Mesenchymal stem cell (in vitro differentiated cells and primary cell): ENCODE measurements around the gene INPP4A.

Source experiments
- DNase-seq: peaks from one replicate; pipeline ENCODE4 v3.0.0-alpha.2; 2013
- H2AFZ ChIP-seq: one replicate; pipeline ENCODE4 v1.6.1; 2013; ENCODE audit warnings: low read depth, mild to moderate bottlenecking, control low read depth, inconsistent platforms, low read length, moderate library complexity
- H2AK5ac ChIP-seq: 2 replicates; pipeline ENCODE4 v1.6.1; 2013; ENCODE audit warnings: low read length, moderate library complexity, mild to moderate bottlenecking, inconsistent platforms; ENCODE audit not compliant: severe bottlenecking
- H2BK120ac ChIP-seq: one replicate; pipeline ENCODE4 v1.6.1; 2013; ENCODE audit warnings: low read depth, mild to moderate bottlenecking, inconsistent platforms, low read length, moderate library complexity
- H2BK12ac ChIP-seq, 2 experiments: one replicate each; pipeline ENCODE4 v1.6.1; 2013; ENCODE audit warnings: inconsistent platforms in 2 of 2, low read length in 2 of 2, mild to moderate bottlenecking in 2 of 2, moderate library complexity in 2 of 2, control low read depth in 1 of 2
- H2BK15ac ChIP-seq: one replicate; pipeline ENCODE4 v1.6.1; 2013; ENCODE audit warnings: mild to moderate bottlenecking, low read depth, inconsistent platforms; ENCODE audit not compliant: poor library complexity, severe bottlenecking
- H2BK5ac ChIP-seq: 2 replicates; pipeline ENCODE4 v1.6.1; 2013; ENCODE audit warnings: low read depth, mild to moderate bottlenecking, low read length, control low read depth, inconsistent platforms; ENCODE audit not compliant: poor library complexity, severe bottlenecking
- H3K14ac ChIP-seq, 2 experiments: one replicate each; pipeline ENCODE4 v1.6.1; 2013; ENCODE audit warnings: inconsistent platforms in 2 of 2, low read length in 2 of 2, control low read depth in 1 of 2, mild to moderate bottlenecking in 1 of 2, moderate library complexity in 1 of 2
- H3K18ac ChIP-seq, 2 experiments: one replicate each; pipeline ENCODE4 v1.6.1; 2013; ENCODE audit warnings: inconsistent platforms in 2 of 2, low read length in 2 of 2, control low read depth in 1 of 2, low read depth in 1 of 2, mild to moderate bottlenecking in 1 of 2
- H3K23ac ChIP-seq, 2 experiments: one replicate each; pipeline ENCODE4 v1.6.1; 2013; ENCODE audit warnings: inconsistent platforms in 2 of 2, low read length in 2 of 2, mild to moderate bottlenecking in 2 of 2, moderate library complexity in 2 of 2, control low read depth in 1 of 2
- H3K27ac ChIP-seq: 2 replicates; pipeline ENCODE4 v1.5.1; 2013; ENCODE audit warnings: mild to moderate bottlenecking, moderate library complexity, low read length, control low read depth, inconsistent platforms; ENCODE audit not compliant: poor library complexity, severe bottlenecking
- H3K27me3 ChIP-seq, 2 experiments: 2 replicates each; pipeline versions ENCODE4 v1.6.1 to v1.7.0; 2013; ENCODE audit warnings: low read length in 2 of 2, mild to moderate bottlenecking in 2 of 2, moderate library complexity in 2 of 2, control low read depth in 1 of 2, inconsistent platforms in 1 of 2; ENCODE audit not compliant: control insufficient read depth in 1 of 2, insufficient read depth in 1 of 2
- H3K36me3 ChIP-seq, 2 experiments: 2 replicates each; pipeline versions ENCODE4 v1.6.1 to v1.7.0; 2013; ENCODE audit warnings: low read length in 2 of 2, control low read depth in 1 of 2, inconsistent platforms in 1 of 2, low read depth in 1 of 2, mild to moderate bottlenecking in 1 of 2; ENCODE audit not compliant: insufficient read depth in 2 of 2, control insufficient read depth in 1 of 2
- H3K4ac ChIP-seq, 2 experiments: one replicate each; pipeline ENCODE4 v1.6.1; 2013; ENCODE audit warnings: inconsistent platforms in 2 of 2, low read length in 2 of 2, mild to moderate bottlenecking in 2 of 2, moderate library complexity in 2 of 2, control low read depth in 1 of 2, low read depth in 1 of 2
- H3K4me1 ChIP-seq: 2 replicates; pipeline ENCODE4 v1.6.1; 2013; ENCODE audit warnings: low read depth, low read length, control low read depth; ENCODE audit not compliant: control insufficient read depth, insufficient read depth
- H3K4me2 ChIP-seq: 2 replicates; pipeline ENCODE4 v1.6.1; 2013; ENCODE audit warnings: low read length, mild to moderate bottlenecking, inconsistent platforms; ENCODE audit not compliant: poor library complexity, severe bottlenecking
- H3K4me3 ChIP-seq, 2 experiments: 2 replicates each; pipeline versions ENCODE4 v1.5.1 to v1.7.0; 2013; ENCODE audit warnings: low read length in 2 of 2, mild to moderate bottlenecking in 2 of 2, control low read depth in 1 of 2, low read depth in 1 of 2; ENCODE audit not compliant: insufficient read depth in 1 of 2
- H3K79me1 ChIP-seq: replicated peaks from 2 replicates; pipeline ENCODE4 v1.6.1; 2013; ENCODE audit warnings: mild to moderate bottlenecking, control low read depth, low read length, inconsistent platforms; ENCODE audit not compliant: poor library complexity, severe bottlenecking
- H3K9ac ChIP-seq: 2 replicates; pipeline ENCODE4 v1.7.0; 2013; ENCODE audit warnings: mild to moderate bottlenecking, low read length, moderate library complexity
- H3K9me3 ChIP-seq: 2 replicates; pipeline ENCODE4 v1.7.0; 2013; ENCODE audit warnings: mild to moderate bottlenecking, low read length; ENCODE audit not compliant: control insufficient read depth
- H4K8ac ChIP-seq: one replicate; pipeline ENCODE4 v1.6.1; 2013; ENCODE audit warnings: inconsistent platforms, mild to moderate bottlenecking, low read length, moderate library complexity
- H4K91ac ChIP-seq: one replicate; pipeline ENCODE4 v1.6.1; 2013; ENCODE audit warnings: mild to moderate bottlenecking, low read length, inconsistent platforms
- WGBS: methylation state at CpG from one replicate; pipeline ENCODE4 v1.1.7; 2013; ENCODE audit warnings: mixed read lengths; 5-methylcytosine and 5-hydroxymethylcytosine counted together

Gene INPP4A

DNA sequence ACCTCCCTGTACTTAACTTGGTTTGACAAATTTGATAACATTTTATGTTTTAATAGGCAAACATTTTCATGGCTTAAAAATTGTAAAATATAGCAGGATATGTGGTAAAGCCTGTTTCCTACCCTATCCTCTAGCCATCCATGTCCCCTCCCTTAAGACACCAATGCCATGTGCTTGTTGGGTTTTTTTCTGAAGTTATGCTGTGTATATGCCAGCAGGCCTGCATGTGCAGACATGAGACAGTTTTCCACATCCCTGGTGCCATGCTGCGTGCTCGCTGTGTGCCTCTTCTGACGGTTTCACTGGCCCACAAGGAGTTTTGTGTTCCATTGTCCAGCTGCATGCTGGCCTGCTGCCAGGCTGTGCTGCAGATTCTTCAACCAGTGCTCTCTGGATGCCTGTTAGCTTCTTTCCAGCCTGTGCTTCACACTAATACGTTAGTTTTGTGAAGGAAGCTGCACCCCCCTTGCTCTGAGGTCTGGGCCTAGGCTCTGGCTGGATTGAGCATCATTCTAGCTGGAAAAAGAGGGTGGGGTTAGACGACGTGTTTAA, 16.9 kb downstream of the INPP4A start:
- Histone ChIP-seq H2AFZ (no peak overlapping the region), H3K9me3 (no peaks in the 10 kb centered on the region), H3K23ac (no peak overlapping the region), H3K18ac (no peak overlapping the region), H2BK120ac (no peak overlapping the region), H3K4me1 (peaks cover 9% of the 10 kb centered on the region), H2BK15ac (no peak overlapping the region), H3K27ac (no peak overlapping the region), H3K14ac (no peak overlapping the region), H3K4me2 (no peak overlapping the region), H3K4ac (no peak overlapping the region), H2AK5ac (no peak overlapping the region), H2BK5ac (no peak overlapping the region), H3K36me3 (peaks cover 0 to 11% of the 10 kb centered on the region in 2 experiments), H3K4me3 (no peak overlapping the region), H4K91ac (no peak overlapping the region), H3K27me3 (no peaks in the 10 kb centered on the region), H2BK12ac (no peak overlapping the region), H3K9ac (no peak overlapping the region), H3K79me1 (peaks cover 44% of the 10 kb centered on the region), H4K8ac (no peak overlapping the region)
- WGBS: 88% methylated on average over 6 of the region's 6 CpGs
- DNase-seq: no peak

- WGBS: 95% methylated on average over 11 of the region's 11 CpGs
- Histone ChIP-seq H2AFZ (no peak overlapping the region), H3K4me1 (peaks cover 11% of the 10 kb centered on the region), H3K27me3 (no peaks in the 10 kb centered on the region), H2BK12ac (no peak overlapping the region), H2BK5ac (no peak overlapping the region), H3K27ac (no peak overlapping the region), H3K36me3 (peaks cover 0 to 11% of the 10 kb centered on the region in 2 experiments), H2BK15ac (no peak overlapping the region), H3K23ac (no peak overlapping the region), H3K9ac (no peak overlapping the region), H2AK5ac (no peak overlapping the region), H3K79me1 (peaks cover 44% of the 10 kb centered on the region), H4K91ac (no peak overlapping the region), H3K9me3 (no peaks in the 10 kb centered on the region), H3K4me2 (no peak overlapping the region), H3K14ac (no peak overlapping the region), H3K18ac (no peak overlapping the region), H4K8ac (no peak overlapping the region), H3K4me3 (no peak overlapping the region), H2BK120ac (no peak overlapping the region), H3K4ac (no peak overlapping the region)
- no peak for DNase-seq
Observed at GRCh38 chr2:98463081-98463481, 18.4 kb downstream of the INPP4A start.

- H3K79me1 ChIP-seq: peaks cover 47% of the 10 kb centered on the region
- H4K91ac ChIP-seq: no peak overlapping the region
- H3K4me2 ChIP-seq: no peak overlapping the region
- no peak overlapping the region for H2BK15ac ChIP-seq
- no peak overlapping the region for H3K23ac ChIP-seq
- no peak overlapping the region for H3K18ac ChIP-seq
- peaks cover 11% of the 10 kb centered on the region for H3K4me1 ChIP-seq
- no peak overlapping the region for H2AFZ ChIP-seq
- H3K27ac ChIP-seq: no peak overlapping the region
- no peak overlapping the region for H3K9ac ChIP-seq
- H2BK5ac ChIP-seq: no peak overlapping the region
- no peaks in the 10 kb centered on the region for H3K9me3 ChIP-seq
- no peak overlapping the region for H3K14ac ChIP-seq
- WGBS: 91% methylated on average over 10 of the region's 10 CpGs
- DNase-seq: no peak
- H2AK5ac ChIP-seq: no peak overlapping the region
- H3K4ac ChIP-seq: no peak overlapping the region
- peaks cover 0 to 10% of the 10 kb centered on the region in 2 experiments for H3K36me3 ChIP-seq
- H3K27me3 ChIP-seq: no peaks in the 10 kb centered on the region
- H2BK12ac ChIP-seq: no peak overlapping the region
- H2BK120ac ChIP-seq: no peak overlapping the region
- no peak overlapping the region for H3K4me3 ChIP-seq
- no peak overlapping the region for H4K8ac ChIP-seq
Observed at GRCh38 chr2:98463551-98463971, 18.9 kb downstream of the INPP4A start.

DNA sequence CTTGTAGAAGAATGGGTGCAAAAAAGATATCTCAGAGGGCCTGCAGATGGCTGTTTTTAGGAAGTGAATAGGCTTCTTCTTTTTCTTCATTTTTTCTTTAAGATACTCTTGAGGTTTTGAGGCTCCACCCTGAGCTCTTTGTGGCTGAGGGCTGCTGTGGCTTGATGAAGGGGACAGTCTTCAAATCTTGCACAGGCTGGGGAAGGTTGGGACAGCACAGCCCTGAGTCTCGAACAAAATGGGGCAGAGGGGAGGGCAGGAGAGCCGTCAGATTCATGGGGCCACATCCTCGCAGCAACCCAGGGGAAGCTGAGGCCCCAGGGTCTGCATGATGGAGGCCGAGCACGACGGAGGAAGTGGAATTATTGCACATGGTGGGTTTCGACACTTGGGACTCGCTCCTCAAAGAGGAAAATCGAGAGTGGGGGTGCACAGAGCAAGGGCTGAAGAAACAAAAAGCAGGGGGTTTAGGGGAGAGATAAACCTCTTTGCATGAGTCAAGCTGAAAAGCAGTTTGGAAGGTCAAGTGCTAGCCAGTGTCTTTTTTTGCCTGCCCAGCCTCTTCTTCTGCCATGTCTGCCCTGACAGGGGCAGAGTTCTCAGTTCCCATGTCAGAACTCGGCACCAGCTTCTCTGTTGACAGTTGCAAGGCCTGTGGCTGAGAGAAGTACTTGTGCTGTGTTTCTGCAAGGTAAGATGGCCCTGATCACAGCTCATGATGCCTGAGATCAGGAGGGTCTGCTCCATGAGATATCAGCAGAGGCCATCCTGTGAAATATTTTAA, 19.5 kb downstream of the INPP4A start:
- Histone ChIP-seq H3K4me1 (peaks cover 11% of the 10 kb centered on the region), H3K18ac (peak overlapping the region in 1 of 2 experiments; percentile 11), H4K91ac (no peak overlapping the region), H3K36me3 (peaks cover 0 to 7% of the 10 kb centered on the region in 2 experiments), H3K27ac (no peak overlapping the region), H3K23ac (no peak overlapping the region), H3K27me3 (no peaks in the 10 kb centered on the region), H3K79me1 (peaks cover 47% of the 10 kb centered on the region), H3K4ac (no peak overlapping the region), H3K9me3 (no peaks in the 10 kb centered on the region), H2BK120ac (no peak overlapping the region), H3K14ac (no peak overlapping the region), H2BK5ac (no peak overlapping the region), H2AK5ac (no peak overlapping the region), H2AFZ (no peak overlapping the region), H2BK12ac (no peak overlapping the region), H3K4me3 (no peak overlapping the region), H2BK15ac (no peak overlapping the region), H3K4me2 (no peak overlapping the region), H4K8ac (no peak overlapping the region), H3K9ac (no peak overlapping the region)
- no peak for DNase-seq
- 91% methylated on average over 10 of the region's 10 CpGs for WGBS
